ENCODE measurements around the gene ZFYVE21.

DNA sequence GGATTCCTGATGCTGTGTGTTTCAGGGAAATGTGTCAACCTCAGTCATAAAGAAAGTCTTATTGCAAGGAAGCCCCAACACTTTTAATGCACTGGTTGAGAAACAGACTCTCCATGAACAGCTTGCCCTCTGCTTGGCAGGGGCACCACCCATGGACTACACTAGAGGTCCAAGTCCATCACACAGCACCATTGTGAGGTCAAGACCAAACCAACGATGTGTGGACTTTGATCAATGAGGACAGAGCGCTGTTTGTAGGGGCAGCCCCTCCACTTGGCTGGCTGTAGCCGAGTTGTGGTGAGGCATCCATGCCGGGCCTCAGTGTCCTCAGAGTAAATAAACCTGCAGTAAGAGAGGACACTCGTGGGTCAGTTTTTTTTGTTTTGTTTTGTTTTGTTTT, 29.8 kb downstream of the ZFYVE21 start:
- no peak for TF ChIP-seq CTCF (IDR thresholded peaks at IDR 0.05)
- TF ChIP-seq POLR2A (IDR thresholded peaks at IDR 0.05): no peak
